ENCODE data around the gene DDC. TPM values are rescaled to one million over a fixed set of nuclear protein-coding genes. Genes with fewer than 3 reads are reported as not detected.
A peak's percentile ranks its signal among the peaks of the same experiment; 100 is the strongest.

DDC gene
- total RNA-seq, 4 donors from 2014 or later = not detected

DNA sequence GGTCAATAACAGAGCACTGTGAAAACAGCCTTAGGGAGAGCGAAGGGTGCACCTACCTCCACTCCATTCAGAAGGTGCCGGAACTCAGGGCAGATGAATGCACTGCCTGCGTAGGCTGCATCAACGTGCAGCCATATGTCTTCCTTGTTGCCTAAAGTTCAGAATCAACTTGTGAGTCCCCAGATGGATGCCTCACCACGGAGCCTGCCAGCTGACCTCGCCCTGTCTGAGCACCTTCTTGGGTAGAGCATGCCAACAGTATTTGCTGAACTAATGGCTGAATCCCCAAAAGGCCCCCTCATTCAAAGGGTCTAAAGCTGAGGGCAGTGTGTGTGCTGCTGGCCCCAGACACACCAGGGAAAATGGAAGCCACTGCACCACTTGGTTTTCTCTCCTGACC is 66.1 kb downstream of the DDC start:
- Histone ChIP-seq H3K27me3 (no peaks in the 10 kb centered on the region), H3K36me3 (no peaks in the 10 kb centered on the region), H3K4me3 (no peak overlapping the region), H3K4me1 (peaks cover 14 to 35% (median 33%) of the 10 kb centered on the region in 4 donors), H3K27ac (replicated peaks in 1 of 4) (no peak overlapping the region), H3K9me3 (no peaks in the 10 kb centered on the region)
- DNase-seq (ENCODE audit: extremely low spot score) = peak; percentile 75
- WGBS = 87% methylated on average over 4 of the region's 6 CpGs
- intact Hi-C loops (cut with DNase I) = no loop called here
- TF ChIP-seq EP300 (IDR thresholded peaks at IDR 0.05) = no peak
- TF ChIP-seq POLR2AphosphoS5 (IDR thresholded peaks at IDR 0.05) = no peak
- no peak for TF ChIP-seq POLR2A (IDR thresholded peaks at IDR 0.05; ENCODE audit: low read depth)
- TF ChIP-seq, protein P1, sequence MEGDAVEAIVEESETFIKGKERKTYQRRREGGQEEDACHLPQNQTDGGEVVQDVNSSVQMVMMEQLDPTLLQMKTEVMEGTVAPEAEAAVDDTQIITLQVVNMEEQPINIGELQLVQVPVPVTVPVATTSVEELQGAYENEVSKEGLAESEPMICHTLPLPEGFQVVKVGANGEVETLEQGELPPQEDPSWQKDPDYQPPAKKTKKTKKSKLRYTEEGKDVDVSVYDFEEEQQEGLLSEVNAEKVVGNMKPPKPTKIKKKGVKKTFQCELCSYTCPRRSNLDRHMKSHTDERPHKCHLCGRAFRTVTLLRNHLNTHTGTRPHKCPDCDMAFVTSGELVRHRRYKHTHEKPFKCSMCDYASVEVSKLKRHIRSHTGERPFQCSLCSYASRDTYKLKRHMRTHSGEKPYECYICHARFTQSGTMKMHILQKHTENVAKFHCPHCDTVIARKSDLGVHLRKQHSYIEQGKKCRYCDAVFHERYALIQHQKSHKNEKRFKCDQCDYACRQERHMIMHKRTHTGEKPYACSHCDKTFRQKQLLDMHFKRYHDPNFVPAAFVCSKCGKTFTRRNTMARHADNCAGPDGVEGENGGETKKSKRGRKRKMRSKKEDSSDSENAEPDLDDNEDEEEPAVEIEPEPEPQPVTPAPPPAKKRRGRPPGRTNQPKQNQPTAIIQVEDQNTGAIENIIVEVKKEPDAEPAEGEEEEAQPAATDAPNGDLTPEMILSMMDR (IDR thresholded peaks at IDR 0.05) = no peak

DNA sequence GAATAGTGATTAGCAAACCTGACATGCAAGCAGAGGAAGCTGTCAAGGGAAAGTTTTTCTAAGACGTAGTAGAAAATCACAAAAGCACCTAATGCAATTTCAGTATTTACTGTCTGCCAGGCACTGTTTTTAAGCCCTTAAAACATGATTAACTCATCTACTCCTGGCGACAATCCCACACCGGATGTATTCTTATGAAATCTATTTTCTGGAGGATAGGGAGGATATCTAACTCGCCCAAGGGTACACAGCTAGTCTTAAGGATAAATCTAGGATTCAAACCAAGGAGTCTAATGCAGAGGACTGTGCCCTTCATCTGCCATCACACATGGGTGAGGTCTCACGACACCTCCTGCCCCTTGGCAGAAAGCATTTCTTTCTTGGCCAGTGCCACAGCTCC is 67.2 kb downstream of the DDC start:
- 64% methylated on average over 5 of the region's 5 CpGs for WGBS
- intact Hi-C loops (cut with DNase I) = no loop called here
- Histone ChIP-seq H3K4me3 (no peak overlapping the region), H3K9me3 (no peaks in the 10 kb centered on the region), H3K4me1 (peaks cover 13 to 32% (median 28%) of the 10 kb centered on the region in 4 donors), H3K36me3 (no peaks in the 10 kb centered on the region), H3K27ac (replicated peaks in 1 of 4) (no peak overlapping the region), H3K27me3 (no peaks in the 10 kb centered on the region)
- TF ChIP-seq, protein P1 (IDR thresholded peaks at IDR 0.05) = no peak
- no peak for TF ChIP-seq EP300 (IDR thresholded peaks at IDR 0.05)
- TF ChIP-seq POLR2A (IDR thresholded peaks at IDR 0.05; ENCODE audit: low read depth) = no peak
- peak; percentile 92 for DNase-seq (ENCODE audit: extremely low spot score)

DNA sequence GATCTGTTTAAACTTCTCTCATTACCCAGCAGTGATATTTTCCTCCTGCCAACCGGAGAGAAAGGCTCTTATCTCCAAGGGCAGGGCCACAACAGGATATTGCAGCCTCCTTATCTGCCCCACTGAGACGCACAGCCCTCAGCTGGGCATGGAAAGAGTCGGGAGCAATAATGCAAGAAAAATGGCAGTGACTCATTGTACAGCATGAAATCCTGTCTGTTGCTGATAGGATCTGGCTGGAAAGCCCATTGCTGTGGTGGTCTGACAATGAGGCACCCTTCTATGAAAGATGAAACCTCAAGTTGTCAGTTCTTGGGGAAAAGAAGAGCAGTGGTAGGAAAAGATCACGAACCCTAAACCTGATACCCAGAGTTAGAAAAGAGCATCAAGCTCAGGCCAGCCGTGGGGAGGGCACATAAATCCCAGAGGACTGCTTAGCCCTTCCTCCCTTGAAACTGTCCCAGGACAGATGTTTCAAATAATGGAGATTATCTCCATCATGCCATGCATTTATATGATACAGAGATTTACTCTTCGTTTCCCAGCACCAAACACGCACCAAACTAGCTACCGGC is 68.0 kb downstream of the DDC start:
- Histone ChIP-seq H3K9me3 (no peaks in the 10 kb centered on the region), H3K27me3 (peaks cover 0 to 3% (median 0%) of the 10 kb centered on the region in 4 donors), H3K27ac (replicated peaks in 1 of 4) (no peak overlapping the region), H3K4me3 (no peak overlapping the region), H3K4me1 (peaks cover 6 to 24% (median 20%) of the 10 kb centered on the region in 4 donors), H3K36me3 (no peaks in the 10 kb centered on the region)
- TF ChIP-seq POLR2A (IDR thresholded peaks at IDR 0.05; ENCODE audit: low read depth) (no peak), POLR2AphosphoS5 (IDR thresholded peaks at IDR 0.05) (no peak), EP300 (IDR thresholded peaks at IDR 0.05) (no peak)
- TF ChIP-seq, protein P1 (IDR thresholded peaks at IDR 0.05) = no peak
- peak; percentile 66 for DNase-seq (ENCODE audit: extremely low spot score)
- intact Hi-C loops (cut with DNase I) = no loop called here
- 61% methylated on average over 8 of the region's 8 CpGs for WGBS

- Histone ChIP-seq H3K27me3 (peaks cover 0 to 8% (median 0%) of the 10 kb centered on the region in 4 donors), H3K36me3 (no peaks in the 10 kb centered on the region), H3K4me3 (no peak overlapping the region), H3K9me3 (no peaks in the 10 kb centered on the region), H3K27ac (replicated peaks in 1 of 4) (no peak overlapping the region), H3K4me1 (peaks cover under 1 to 18% (median 14%) of the 10 kb centered on the region in 4 donors)
- peak; percentile 74 for DNase-seq (ENCODE audit: extremely low spot score)
- intact Hi-C loops (cut with DNase I) = no loop called here
- 86% methylated on average over 5 of the region's 6 CpGs for WGBS
- TF ChIP-seq POLR2A (IDR thresholded peaks at IDR 0.05; ENCODE audit: low read depth) (no peak), POLR2AphosphoS5 (IDR thresholded peaks at IDR 0.05) (no peak), EP300 (IDR thresholded peaks at IDR 0.05) (no peak)
- TF ChIP-seq, protein P1 (IDR thresholded peaks at IDR 0.05) = no peak
Measured at GRCh38 chr7:50496569-50496968, 68.6 kb downstream of the DDC start.

DNA sequence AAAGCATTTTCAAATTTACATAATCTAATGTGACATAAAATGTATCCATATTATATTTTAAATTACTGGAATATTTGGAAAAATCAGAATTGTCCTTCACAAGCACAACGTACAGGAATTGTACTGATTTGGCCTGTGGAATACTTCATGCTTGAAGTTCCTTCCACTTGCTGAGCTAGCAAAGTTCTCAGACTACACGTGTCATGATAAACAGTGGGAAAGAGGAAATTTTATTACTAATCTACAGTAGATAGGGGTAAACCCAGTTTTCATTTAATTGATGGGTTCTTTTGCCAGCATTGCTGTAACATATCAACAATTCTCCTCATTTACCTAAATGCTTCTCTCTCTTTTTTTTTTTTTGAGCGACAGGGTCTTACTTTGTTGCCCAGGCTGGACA is 69.5 kb downstream of the DDC start:
- Histone ChIP-seq H3K4me1 (peaks cover 0 to 13% (median 10%) of the 10 kb centered on the region in 4 donors), H3K27ac (replicated peaks in 1 of 4) (no peak overlapping the region), H3K36me3 (no peaks in the 10 kb centered on the region), H3K27me3 (peaks cover 0 to 8% (median 0%) of the 10 kb centered on the region in 4 donors), H3K9me3 (no peaks in the 10 kb centered on the region), H3K4me3 (no peak overlapping the region)
- DNase-seq (ENCODE audit: extremely low spot score) = no peak
- WGBS = 68% methylated on average over 3 of the region's 3 CpGs
- intact Hi-C loops (cut with DNase I) = no loop called here
- TF ChIP-seq POLR2A (IDR thresholded peaks at IDR 0.05; ENCODE audit: low read depth) = no peak
- no peak for TF ChIP-seq POLR2AphosphoS5 (IDR thresholded peaks at IDR 0.05)
- TF ChIP-seq EP300 (IDR thresholded peaks at IDR 0.05) = no peak
- TF ChIP-seq, protein P1 (IDR thresholded peaks at IDR 0.05) = no peak

All from esophagus muscularis mucosa (tissue), 4 donors.